Type B pancreatic cell (in vitro differentiated cells): ENCODE results near the gene PIK3R3. TPM values are rescaled to one million over a fixed set of nuclear protein-coding genes. Genes with fewer than 3 reads are reported as not detected.

Experiments used
- DNase-seq: peaks from one replicate; pipeline ENCODE4 v3.0.0; 2021; ENCODE audit warnings: mixed read lengths; ENCODE audit not compliant: unreplicated experiment; ENCODE audit errors: extremely low spot score
- H3K27ac Mint-ChIP-seq: 2 replicates; pipeline ENCODE4 v1.8.0; 2021; ENCODE audit warnings: mild to moderate bottlenecking, mixed read lengths
- H3K27me3 Mint-ChIP-seq: 2 replicates; pipeline ENCODE4 v1.8.0; 2021; ENCODE audit warnings: mixed read lengths
- H3K36me3 Mint-ChIP-seq: 2 replicates; pipeline ENCODE4 v1.8.0; 2021; ENCODE audit warnings: mixed read lengths
- H3K4me1 Mint-ChIP-seq: one replicate; pipeline ENCODE4 v1.8.0; 2021; ENCODE audit warnings: mixed read lengths; ENCODE audit not compliant: unreplicated experiment
- H3K4me3 Mint-ChIP-seq: 2 replicates; pipeline ENCODE4 v1.8.0; 2021; ENCODE audit warnings: mild to moderate bottlenecking, mixed read lengths
- H3K9me3 Mint-ChIP-seq: 2 replicates; pipeline ENCODE4 v1.8.0; 2021; ENCODE audit warnings: mixed read lengths
- total RNA-seq: library from RNA; stranded (reverse); gene quantifications from 2 replicates; pipeline ENCODE4 v1.2.1, GENCODE V29; 2021; ENCODE audit warnings: low replicate concordance
- TF ChIP-seq, protein P1 (sequence below): fragments of 200-600 bp; sonication (generic); conservative IDR thresholded peaks from 2 replicates; pipeline ENCODE4 v1.5.0; 2021; ENCODE audit warnings: antibody characterized with exemption, mild to moderate bottlenecking

Gene PIK3R3
- total RNA-seq, 1 donor from 2014 or later: 47.5 TPM

DNA sequence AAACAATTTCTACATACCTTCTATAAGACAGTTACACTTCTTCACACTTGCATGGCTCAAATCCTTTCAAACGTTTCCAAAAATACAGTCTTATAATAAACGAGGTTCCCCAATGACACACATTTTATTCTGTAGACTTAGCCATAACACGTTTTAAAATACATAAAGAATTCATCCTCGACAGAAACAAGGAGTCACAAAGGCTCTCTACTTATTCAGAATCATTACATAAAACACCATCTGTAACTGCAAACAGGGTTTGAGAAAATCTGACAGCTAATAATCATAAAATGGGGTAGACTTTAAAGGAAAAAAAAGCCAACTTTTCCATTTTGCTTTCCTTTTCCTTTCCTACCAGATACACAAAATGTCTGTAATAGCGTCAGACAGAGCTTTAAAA lies 1.8 kb downstream of the PIK3R3 start:
- Mint-ChIP-seq H3K36me3 (peaks cover 6% of the 10 kb centered on the region), H3K27ac (peak overlapping the region; percentile 100), H3K9me3 (no peaks in the 10 kb centered on the region), H3K27me3 (peaks cover 5% of the 10 kb centered on the region), H3K4me3 (peak overlapping the region; percentile 99), H3K4me1 (peaks cover 25% of the 10 kb centered on the region)
- no peak for DNase-seq
- TF ChIP-seq, protein P1, sequence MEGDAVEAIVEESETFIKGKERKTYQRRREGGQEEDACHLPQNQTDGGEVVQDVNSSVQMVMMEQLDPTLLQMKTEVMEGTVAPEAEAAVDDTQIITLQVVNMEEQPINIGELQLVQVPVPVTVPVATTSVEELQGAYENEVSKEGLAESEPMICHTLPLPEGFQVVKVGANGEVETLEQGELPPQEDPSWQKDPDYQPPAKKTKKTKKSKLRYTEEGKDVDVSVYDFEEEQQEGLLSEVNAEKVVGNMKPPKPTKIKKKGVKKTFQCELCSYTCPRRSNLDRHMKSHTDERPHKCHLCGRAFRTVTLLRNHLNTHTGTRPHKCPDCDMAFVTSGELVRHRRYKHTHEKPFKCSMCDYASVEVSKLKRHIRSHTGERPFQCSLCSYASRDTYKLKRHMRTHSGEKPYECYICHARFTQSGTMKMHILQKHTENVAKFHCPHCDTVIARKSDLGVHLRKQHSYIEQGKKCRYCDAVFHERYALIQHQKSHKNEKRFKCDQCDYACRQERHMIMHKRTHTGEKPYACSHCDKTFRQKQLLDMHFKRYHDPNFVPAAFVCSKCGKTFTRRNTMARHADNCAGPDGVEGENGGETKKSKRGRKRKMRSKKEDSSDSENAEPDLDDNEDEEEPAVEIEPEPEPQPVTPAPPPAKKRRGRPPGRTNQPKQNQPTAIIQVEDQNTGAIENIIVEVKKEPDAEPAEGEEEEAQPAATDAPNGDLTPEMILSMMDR: no peak

DNA sequence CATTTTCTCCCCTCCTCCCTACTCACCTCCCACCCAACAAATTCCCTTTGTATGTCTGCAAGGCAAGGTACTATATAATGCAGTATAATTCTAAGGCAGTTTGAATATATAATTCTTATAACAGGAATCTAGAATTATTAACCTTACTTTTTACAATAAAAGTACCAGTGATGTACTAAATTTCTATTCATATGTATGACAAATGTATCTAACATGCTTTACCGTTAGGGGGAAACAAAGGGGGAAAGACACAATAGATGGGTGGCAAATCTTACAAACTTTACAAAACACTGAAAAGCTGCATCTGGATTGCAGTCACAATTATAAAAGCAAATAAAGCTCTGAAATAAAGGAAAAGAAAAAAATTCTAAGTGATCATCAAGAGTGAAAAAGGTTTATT lies 2.3 kb downstream of the PIK3R3 start:
- H3K4me3 Mint-ChIP-seq: peak overlapping the region; percentile 99
- H3K27me3 Mint-ChIP-seq: peaks cover 5% of the 10 kb centered on the region
- TF ChIP-seq, protein P1: peak; percentile 47
- DNase-seq: no peak
- peak overlapping the region; percentile 100 for H3K27ac Mint-ChIP-seq
- H3K36me3 Mint-ChIP-seq: peaks cover 9% of the 10 kb centered on the region
- peaks cover 20% of the 10 kb centered on the region for H3K4me1 Mint-ChIP-seq
- H3K9me3 Mint-ChIP-seq: no peaks in the 10 kb centered on the region

DNA sequence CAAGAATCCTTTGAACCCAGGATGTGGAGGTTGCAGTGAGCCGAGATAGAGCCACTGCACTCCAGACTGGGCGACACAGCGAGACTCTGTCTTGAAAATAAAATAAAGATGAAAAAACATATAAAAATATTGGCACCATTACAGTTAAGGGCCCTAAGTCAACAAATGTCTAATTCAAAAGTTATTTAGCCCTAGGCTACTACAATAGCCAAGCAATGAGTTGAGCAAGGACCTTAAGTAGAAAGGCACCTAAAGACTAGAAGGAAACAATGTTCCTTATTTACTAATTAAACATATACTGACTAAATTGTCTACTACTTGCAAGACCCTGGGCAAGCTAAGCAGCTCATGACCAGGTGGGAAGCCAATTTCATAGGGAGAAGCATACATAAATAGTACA lies 4.1 kb downstream of the PIK3R3 start:
- H3K9me3 Mint-ChIP-seq: no peaks in the 10 kb centered on the region
- no peak for DNase-seq
- TF ChIP-seq, protein P1: no peak
- H3K36me3 Mint-ChIP-seq: peaks cover 10% of the 10 kb centered on the region
- H3K27me3 Mint-ChIP-seq: peaks cover 5% of the 10 kb centered on the region
- peaks cover 6% of the 10 kb centered on the region for H3K4me1 Mint-ChIP-seq
- H3K27ac Mint-ChIP-seq: no peak overlapping the region
- H3K4me3 Mint-ChIP-seq: peak overlapping the region; percentile 99

DNA sequence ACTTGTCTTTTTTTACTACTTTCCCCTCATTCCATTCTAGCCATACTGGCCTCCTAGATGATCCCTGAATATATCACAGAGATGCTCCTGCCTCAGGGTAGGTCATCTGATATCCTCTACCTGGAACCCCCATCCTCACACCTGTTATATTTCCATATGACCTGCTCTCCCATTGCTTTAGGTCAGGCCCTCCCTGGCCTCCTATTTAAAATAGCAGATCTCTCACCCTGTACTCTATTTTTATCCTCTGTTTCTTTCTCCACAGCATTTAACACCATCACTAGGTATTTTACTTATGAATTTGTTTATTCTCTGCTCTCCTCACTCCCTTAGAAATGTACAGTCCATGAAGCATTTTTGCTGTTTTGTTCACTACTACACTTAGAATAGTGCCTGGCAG lies 13.6 kb downstream of the PIK3R3 start:
- H3K4me3 Mint-ChIP-seq: no peak overlapping the region
- no peaks in the 10 kb centered on the region for H3K9me3 Mint-ChIP-seq
- H3K27me3 Mint-ChIP-seq: no peaks in the 10 kb centered on the region
- H3K27ac Mint-ChIP-seq: no peak overlapping the region
- TF ChIP-seq, protein P1: no peak
- peaks cover 5% of the 10 kb centered on the region for H3K4me1 Mint-ChIP-seq
- no peak for DNase-seq
- peaks cover 7% of the 10 kb centered on the region for H3K36me3 Mint-ChIP-seq

DNA sequence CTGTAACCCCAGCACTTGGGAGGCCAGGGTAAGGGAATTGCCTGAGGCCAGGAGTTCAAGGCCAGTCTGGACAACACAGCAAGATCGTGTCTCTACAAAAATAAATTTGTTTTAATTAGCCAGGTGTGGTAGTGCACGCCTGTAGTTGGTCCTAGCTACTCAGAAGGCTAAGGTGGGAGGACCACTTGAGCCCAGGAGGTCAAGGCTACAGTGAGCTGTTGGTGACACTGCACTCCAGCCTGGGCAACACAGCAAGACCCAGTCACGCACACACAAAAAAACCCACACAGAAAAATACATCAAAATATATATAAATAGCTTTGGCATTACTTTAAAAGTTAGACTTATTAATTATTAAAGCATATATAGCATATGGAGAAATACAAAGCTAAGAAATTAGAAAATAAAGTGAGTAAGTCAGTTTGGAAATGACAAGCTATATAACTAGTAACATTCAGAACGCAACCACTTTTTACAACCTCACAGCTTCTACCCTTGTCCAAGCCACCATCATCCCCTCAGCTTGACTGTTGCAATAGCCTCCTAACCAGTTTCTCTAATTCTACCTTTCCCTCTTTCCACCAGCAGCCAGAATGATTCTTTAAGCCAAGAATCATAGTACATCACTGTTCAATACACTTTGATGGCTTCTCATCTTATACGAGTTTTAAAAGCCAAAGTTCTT lies 14.5 kb downstream of the PIK3R3 start:
- no peaks in the 10 kb centered on the region for H3K9me3 Mint-ChIP-seq
- no peak overlapping the region for H3K4me3 Mint-ChIP-seq
- H3K4me1 Mint-ChIP-seq: peaks cover 6% of the 10 kb centered on the region
- no peak overlapping the region for H3K27ac Mint-ChIP-seq
- H3K27me3 Mint-ChIP-seq: no peaks in the 10 kb centered on the region
- peaks cover 7% of the 10 kb centered on the region for H3K36me3 Mint-ChIP-seq
- DNase-seq: no peak
- TF ChIP-seq, protein P1: no peak
